RWPE2 (cell line): ENCODE data around the gene SNED1.

ENCODE experiments used
- ATAC-seq: fragments of 200-7000 bp; cut with Tn5 transposase; 3 replicates; pipeline ENCODE4 v1.9.1; 2021; ENCODE audit warnings: low read depth
- DNase-seq: peaks from one replicate; pipeline ENCODE4 v3.0.0-alpha.2; 2020; ENCODE audit warnings: low spot score
- H3K27ac ChIP-seq: fragments of 450-650 bp; 2 replicates; pipeline ENCODE4 v1.5.1; 2017; ENCODE audit warnings: mild to moderate bottlenecking; ENCODE audit not compliant: poor library complexity, severe bottlenecking
- H3K27me3 ChIP-seq: fragments of 250-450 bp; sonication (Bioruptor Pico); 2 replicates; pipeline ENCODE4 v1.5.1; 2021; ENCODE audit warnings: mild to moderate bottlenecking, moderate library complexity; ENCODE audit not compliant: insufficient read depth, poor library complexity, severe bottlenecking
- H3K36me3 ChIP-seq: fragments of 250-450 bp; sonication (Bioruptor Pico); 2 replicates; pipeline ENCODE4 v1.5.1; 2020; ENCODE audit warnings: low read depth, mild to moderate bottlenecking, moderate library complexity
- H3K4me1 ChIP-seq: fragments of 250-450 bp; sonication (Bioruptor Pico); 2 replicates; pipeline ENCODE4 v1.5.1; 2021; ENCODE audit warnings: mild to moderate bottlenecking, moderate library complexity; ENCODE audit not compliant: insufficient read depth, poor library complexity, severe bottlenecking
- H3K4me3 ChIP-seq: fragments of 250-450 bp; sonication (Bioruptor Pico); 2 replicates; pipeline ENCODE4 v1.5.1; 2021; ENCODE audit warnings: mild to moderate bottlenecking, moderate library complexity; ENCODE audit not compliant: severe bottlenecking
- H3K9me3 ChIP-seq: fragments of 250-450 bp; sonication (Bioruptor Pico); 2 replicates; pipeline ENCODE4 v1.5.1; 2021; ENCODE audit warnings: mild to moderate bottlenecking, moderate library complexity; ENCODE audit not compliant: severe bottlenecking
- CTCF ChIP-seq: fragments of 450-650 bp; IDR thresholded peaks from one replicate; pipeline ENCODE4 v1.5.1; 2017; ENCODE audit warnings: mild to moderate bottlenecking, moderate library complexity; ENCODE audit not compliant: poor library complexity, severe bottlenecking

SNED1 gene

GRCh38 chr2:241070811-241071676, 72.6 kb downstream of the SNED1 start:
- no peak overlapping the region for H3K27ac ChIP-seq
- ATAC-seq = no peak
- H3K36me3 ChIP-seq = no peaks in the 10 kb centered on the region

GRCh38 chr2:241071677-241072111, 73.3 kb downstream of the SNED1 start:
- Histone ChIP-seq H3K36me3 (no peaks in the 10 kb centered on the region), H3K4me1 (no peaks in the 10 kb centered on the region), H3K27ac (no peak overlapping the region), H3K27me3 (no peaks in the 10 kb centered on the region), H3K4me3 (no peak overlapping the region), H3K9me3 (no peaks in the 10 kb centered on the region)
- no peak for TF ChIP-seq CTCF
- ATAC-seq (no peak), DNase-seq (no peak)

More at GRCh38 chr2:241070811-241071676, 72.6 kb downstream of the SNED1 start:
- no peaks in the 10 kb centered on the region for H3K27me3 ChIP-seq
- no peak overlapping the region for H3K4me3 ChIP-seq
- H3K9me3 ChIP-seq = no peaks in the 10 kb centered on the region
- no peaks in the 10 kb centered on the region for H3K4me1 ChIP-seq
- TF ChIP-seq CTCF = no peak
- no peak for DNase-seq

- no peaks in the 10 kb centered on the region for H3K36me3 ChIP-seq
- no peaks in the 10 kb centered on the region for H3K27me3 ChIP-seq
- no peak overlapping the region for H3K27ac ChIP-seq
- no peaks in the 10 kb centered on the region for H3K9me3 ChIP-seq
- no peak for DNase-seq
- H3K4me3 ChIP-seq = no peak overlapping the region
- H3K4me1 ChIP-seq = no peaks in the 10 kb centered on the region
- no peak for TF ChIP-seq CTCF
- ATAC-seq = no peak
Measured at GRCh38 chr2:241072151-241072550, 73.7 kb downstream of the SNED1 start.

- no peak for TF ChIP-seq CTCF
- no peak overlapping the region for H3K4me3 ChIP-seq
- DNase-seq = no peak
- H3K36me3 ChIP-seq = no peaks in the 10 kb centered on the region
- no peak overlapping the region for H3K27ac ChIP-seq
- no peaks in the 10 kb centered on the region for H3K27me3 ChIP-seq
- ATAC-seq = no peak
- no peaks in the 10 kb centered on the region for H3K9me3 ChIP-seq
- no peaks in the 10 kb centered on the region for H3K4me1 ChIP-seq
Measured at GRCh38 chr2:241072553-241073165, 74.2 kb downstream of the SNED1 start.
